Gastroesophageal sphincter (tissue), 4 donors: ENCODE results near the gene EXOC2. TPM values are rescaled to one million over a fixed set of nuclear protein-coding genes. Genes with fewer than 3 reads are reported as not detected.

ENCODE experiments used
- ATAC-seq: fragments of 150-250 bp; one replicate; pipeline ENCODE4 v1.9.1; 2016; ENCODE audit warnings: mild to moderate bottlenecking, moderate library complexity
- H3K27ac ChIP-seq, 4 donors: fragments of 200-600 bp; sonication (generic) in 3 of 4; 1 replicate in 3 of 4; 2 replicates in 1 of 4; pipeline ENCODE4 v1.5.1; 2016 to 2019
- H3K27me3 ChIP-seq: fragments of 200-600 bp; sonication (generic); one replicate; pipeline ENCODE4 v1.5.1; 2019
- H3K36me3 ChIP-seq, 2 donors: fragments of 200-600 bp; sonication (generic); one replicate each; pipeline ENCODE4 v1.5.1; 2019; ENCODE audit warnings: control low read depth in 1 of 2
- H3K4me1 ChIP-seq, 3 donors: fragments of 200-600 bp; sonication (generic); 1 replicate in 2 of 3; 2 replicates in 1 of 3; pipeline ENCODE4 v1.5.1; 2016 to 2019; ENCODE audit warnings: control low read depth in 2 of 3
- H3K4me3 ChIP-seq, 2 donors: fragments of 200-600 bp; sonication (generic); one replicate each; pipeline ENCODE4 v1.5.1; 2019; ENCODE audit warnings: mild to moderate bottlenecking in 1 of 2, moderate library complexity in 1 of 2
- H3K9me3 ChIP-seq, 3 donors: fragments of 200-600 bp; sonication (generic); one replicate each; pipeline ENCODE4 v1.5.1; 2017 to 2019; ENCODE audit warnings: control low read depth in 2 of 3
- CTCF ChIP-seq, 4 experiments: fragments of 200-600 bp in 2 of 4; fragments of 450-650 bp in 2 of 4; sonication (generic) in 1 of 4; IDR thresholded peaks; one replicate each; pipeline ENCODE4 v1.5.1; 2017 to 2019; ENCODE audit warnings: antibody characterized with exemption in 4 of 4, mild to moderate bottlenecking in 2 of 4, moderate library complexity in 2 of 4
- EP300 ChIP-seq: sonication (generic); formaldehyde crosslinking; IDR thresholded peaks from one replicate; pipeline ENCODE4 v1.6.1; 2017; ENCODE audit warnings: antibody characterized with exemption, mild to moderate bottlenecking
- POLR2A ChIP-seq, 2 donors: fragments of 450-650 bp; IDR thresholded peaks; one replicate each; pipeline ENCODE4 v1.6.1; 2017; ENCODE audit warnings: antibody characterized with exemption in 2 of 2, mild to moderate bottlenecking in 2 of 2, moderate library complexity in 1 of 2
- POLR2AphosphoS5 ChIP-seq: sonication (generic); formaldehyde crosslinking; IDR thresholded peaks from one replicate; pipeline ENCODE4 v1.6.1; 2017; ENCODE audit warnings: antibody characterized with exemption
- WGBS, 2 donors: methylation state at CpG; one replicate each; pipeline ENCODE4 v1.1.5; 2018; ENCODE audit warnings: low coverage in 1 of 2; 5-methylcytosine and 5-hydroxymethylcytosine counted together
- total RNA-seq, 4 donors: library from RNA; depleted of rRNA; stranded (reverse); fragments of >200 nt; gene quantifications; one replicate each; pipeline ENCODE4 v1.1.0, GENCODE V29; 2016

Gene EXOC2
- total RNA-seq, 4 donors from 2014 or later, result 17.8 to 39.2 (median 25.8) TPM

- ATAC-seq, result peak; percentile 81
Measured at GRCh38 chr6:692356-692851, 535 bp downstream of the EXOC2 start.

GRCh38 chr6:689223-689622 lies 3.7 kb downstream of the EXOC2 start:
- H3K4me1 ChIP-seq, result peaks cover 4 to 55% (median 4%) of the 10 kb centered on the region in 3 donors
- H3K9me3 ChIP-seq, result no peaks in the 10 kb centered on the region
- ATAC-seq, result no peak
- H3K27ac ChIP-seq, result no peak overlapping the region
- TF ChIP-seq POLR2A (IDR thresholded peaks at IDR 0.05) (no peak), CTCF (IDR thresholded peaks at IDR 0.05) (no peak), POLR2AphosphoS5 (no peak), EP300 (no peak)
- WGBS, 2 donors, result 50 to 64% methylated on average over 2 of the region's 2 CpGs
- no peak overlapping the region for H3K4me3 ChIP-seq
- H3K27me3 ChIP-seq, result no peaks in the 10 kb centered on the region
- no peaks in the 10 kb centered on the region for H3K36me3 ChIP-seq

More at GRCh38 chr6:692356-692851, 535 bp downstream of the EXOC2 start:
- Histone ChIP-seq H3K36me3 (no peaks in the 10 kb centered on the region), H3K9me3 (no peaks in the 10 kb centered on the region), H3K4me3 (peak overlapping the region; percentile 67 to 87), H3K27me3 (no peaks in the 10 kb centered on the region), H3K27ac (peak overlapping the region; percentile 54 to 94 (median 88)), H3K4me1 (peaks cover 0 to 41% (median 4%) of the 10 kb centered on the region in 3 donors)
- TF ChIP-seq POLR2AphosphoS5 (no peak), POLR2A (IDR thresholded peaks at IDR 0.05) (no peak), CTCF (IDR thresholded peaks at IDR 0.05) (no peak), EP300 (no peak)
- WGBS, 2 donors, result 13% methylated on average over 1 of the region's 45 CpGs; no CpG with 5 or more reads in 1 of the 2 donors

GRCh38 chr6:686497-686896 lies 6.4 kb downstream of the EXOC2 start:
- Histone ChIP-seq H3K27me3 (no peaks in the 10 kb centered on the region), H3K4me3 (no peak overlapping the region), H3K9me3 (no peaks in the 10 kb centered on the region), H3K27ac (no peak overlapping the region), H3K36me3 (no peaks in the 10 kb centered on the region), H3K4me1 (peaks cover 0 to 62% (median 8%) of the 10 kb centered on the region in 3 donors)
- no peak for ATAC-seq
- TF ChIP-seq EP300 (no peak), CTCF (IDR thresholded peaks at IDR 0.05) (peak in 1 of 4 experiments; percentile 15)
- WGBS, 2 donors, result 53 to 69% methylated on average over 2 to 3 of the region's 3 CpGs

- Histone ChIP-seq H3K27ac (peak overlapping the region in 2 of 4 donors; percentile 57 to 81), H3K36me3 (no peaks in the 10 kb centered on the region), H3K4me3 (no peak overlapping the region), H3K27me3 (no peaks in the 10 kb centered on the region), H3K9me3 (no peaks in the 10 kb centered on the region), H3K4me1 (peaks cover 0 to 67% (median 8%) of the 10 kb centered on the region in 3 donors)
- TF ChIP-seq CTCF (IDR thresholded peaks at IDR 0.05), result no peak
- no peak for TF ChIP-seq POLR2AphosphoS5
- no peak for TF ChIP-seq EP300
- no peak for TF ChIP-seq POLR2A (IDR thresholded peaks at IDR 0.05)
- 71 to 96% methylated on average over 6 of the region's 6 CpGs for WGBS, 2 donors
- ATAC-seq, result no peak
Measured at GRCh38 chr6:684831-685636, 7.9 kb downstream of the EXOC2 start.
